HG02981 (cell line): ENCODE data around the gene GCNT2.
"Not testable (repeated sequence)": the region's sequence is repeated elsewhere in the genome, so short reads cannot be mapped to it uniquely, and the experiment has no call there.

Experiments
- ATAC-seq: cut with Tn5 transposase; IDR thresholded peaks from one replicate; pipeline ENCODE4 v1.9.1; 2021; ENCODE audit warnings: mild to moderate bottlenecking, moderate library complexity; ENCODE audit not compliant: unreplicated experiment

GCNT2 gene

DNA sequence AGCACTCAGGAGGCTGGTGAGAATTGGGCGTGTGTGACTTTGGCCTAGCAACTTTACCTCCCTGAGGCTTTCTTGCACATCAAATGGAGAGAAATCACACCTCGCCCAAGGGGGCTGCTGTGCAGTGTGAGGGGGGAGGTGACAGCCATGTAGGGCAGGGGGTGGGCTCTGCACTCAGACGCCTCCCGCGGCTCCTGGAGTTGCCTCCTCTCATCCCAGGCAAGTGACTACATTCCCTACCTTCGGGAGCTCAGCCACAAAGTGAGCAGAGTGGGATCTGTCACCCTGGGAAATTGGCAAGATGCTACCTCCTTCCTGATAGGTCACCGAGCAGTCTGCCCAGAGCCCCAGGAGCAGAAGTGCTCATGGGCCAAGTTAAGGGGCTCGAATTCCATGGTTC lies 56.0 kb downstream of the GCNT2 start:
- no peak for ATAC-seq

GRCh38 chr6:10578723-10579122 lies 57.6 kb downstream of the GCNT2 start:
- ATAC-seq = no peak

DNA sequence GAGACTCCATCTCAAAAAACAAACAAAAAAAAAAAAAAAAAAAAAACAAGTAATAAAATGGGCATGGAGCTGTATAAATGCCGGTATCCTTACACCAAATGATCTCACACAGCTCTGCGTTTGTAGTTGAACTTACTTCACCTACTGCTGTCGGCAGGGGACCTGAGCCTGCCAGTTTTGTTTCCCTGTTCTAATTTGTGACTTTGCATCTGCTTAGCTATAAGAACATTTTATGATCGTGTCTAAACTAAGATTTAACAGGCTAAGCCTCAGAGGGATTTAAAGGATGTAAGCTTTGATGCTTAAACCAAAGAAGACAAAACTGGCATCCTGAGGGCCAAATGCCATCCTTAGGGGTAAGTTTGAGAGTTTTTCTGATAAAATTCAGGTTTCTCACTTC lies 58.7 kb downstream of the GCNT2 start:
- ATAC-seq = no peak

- no peak for ATAC-seq
Measured at GRCh38 chr6:10580570-10580969, 59.4 kb downstream of the GCNT2 start.

GRCh38 chr6:10581402-10581801 lies 60.3 kb downstream of the GCNT2 start:
- ATAC-seq = not testable (repeated sequence)

- no peak for ATAC-seq
Measured at GRCh38 chr6:10582774-10583508, 61.8 kb downstream of the GCNT2 start.

GRCh38 chr6:10583509-10583901 lies 62.4 kb downstream of the GCNT2 start:
- ATAC-seq = no peak

GRCh38 chr6:10584607-10585006 lies 63.5 kb downstream of the GCNT2 start:
- no peak for ATAC-seq

DNA sequence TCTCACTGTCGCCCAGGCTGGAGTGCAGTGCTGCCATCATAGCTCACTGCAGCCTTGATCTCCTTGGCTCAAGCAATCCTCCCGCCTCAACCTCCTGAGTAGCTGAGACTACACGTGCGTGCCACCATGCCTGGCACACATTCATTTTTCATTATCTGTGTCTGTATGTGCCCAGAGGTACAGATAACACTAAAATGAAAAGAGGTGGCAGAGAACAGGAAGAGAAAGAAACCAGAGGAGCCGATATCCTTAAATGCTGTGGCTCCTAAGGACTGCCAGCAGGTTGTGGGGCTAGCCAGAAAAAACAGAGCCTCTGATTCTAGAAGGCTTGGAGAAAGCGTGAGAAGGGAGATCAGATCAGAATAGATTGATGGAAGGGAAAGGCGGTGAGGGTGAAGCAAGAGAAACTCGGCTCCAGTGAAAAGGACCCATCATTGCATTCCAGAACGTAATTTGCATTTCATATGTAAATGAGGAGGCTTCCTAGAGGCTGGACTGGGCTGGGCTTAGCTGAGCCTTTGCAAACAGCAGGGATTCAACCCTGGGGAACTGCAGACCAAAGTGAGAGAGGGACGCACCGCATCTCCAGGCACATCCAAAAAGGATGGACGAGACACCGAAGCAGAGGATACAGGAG lies 64.2 kb downstream of the GCNT2 start:
- ATAC-seq = no peak

DNA sequence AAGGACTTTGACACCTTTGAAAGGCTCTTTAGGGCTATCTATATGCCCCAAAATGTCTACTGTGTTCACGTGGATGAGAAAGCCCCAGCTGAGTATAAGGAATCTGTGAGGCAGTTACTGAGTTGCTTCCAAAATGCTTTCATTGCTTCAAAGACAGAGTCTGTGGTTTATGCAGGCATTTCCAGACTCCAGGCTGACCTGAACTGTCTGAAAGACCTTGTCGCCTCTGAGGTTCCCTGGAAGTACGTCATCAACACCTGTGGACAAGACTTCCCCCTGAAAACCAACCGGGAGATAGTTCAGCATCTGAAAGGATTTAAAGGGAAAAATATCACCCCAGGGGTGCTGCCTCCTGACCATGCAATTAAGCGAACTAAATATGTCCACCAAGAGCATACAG lies 65.2 kb downstream of the GCNT2 start:
- ATAC-seq = no peak

DNA sequence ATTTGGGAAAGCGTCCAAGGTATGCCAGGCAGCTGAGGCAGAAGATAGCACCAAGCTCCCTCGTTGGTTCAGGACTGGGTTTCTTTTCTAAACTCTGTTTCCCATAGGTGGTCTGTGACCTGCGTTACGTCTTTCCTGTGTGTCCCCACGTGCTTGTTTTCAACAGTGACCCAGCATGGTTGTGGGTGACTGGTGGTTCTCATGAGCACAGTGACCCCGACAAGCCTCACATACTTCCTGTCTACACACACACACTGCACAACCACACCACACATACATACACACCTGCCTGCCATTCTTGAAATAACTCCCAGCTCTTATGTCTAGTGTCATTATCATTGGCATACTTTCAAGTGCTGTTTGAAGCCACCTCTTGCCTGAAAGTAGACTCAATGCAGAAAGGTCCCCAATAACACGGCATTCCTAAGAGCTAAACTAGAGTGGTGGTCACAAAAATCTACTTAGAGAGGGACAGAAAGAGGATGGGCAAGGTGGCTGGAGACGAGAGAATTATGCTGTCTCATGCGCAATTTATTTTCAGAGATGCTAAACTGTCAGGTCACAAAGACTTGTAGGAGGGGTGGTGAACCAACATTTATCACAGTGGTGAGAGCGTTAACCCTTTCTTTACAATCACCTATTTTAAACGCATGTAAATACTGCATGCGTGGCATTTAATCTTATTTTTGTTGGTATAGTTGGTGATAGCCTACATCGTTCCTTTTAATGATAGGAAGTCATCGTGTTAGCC lies 66.7 kb downstream of the GCNT2 start:
- ATAC-seq = peak; percentile 44

DNA sequence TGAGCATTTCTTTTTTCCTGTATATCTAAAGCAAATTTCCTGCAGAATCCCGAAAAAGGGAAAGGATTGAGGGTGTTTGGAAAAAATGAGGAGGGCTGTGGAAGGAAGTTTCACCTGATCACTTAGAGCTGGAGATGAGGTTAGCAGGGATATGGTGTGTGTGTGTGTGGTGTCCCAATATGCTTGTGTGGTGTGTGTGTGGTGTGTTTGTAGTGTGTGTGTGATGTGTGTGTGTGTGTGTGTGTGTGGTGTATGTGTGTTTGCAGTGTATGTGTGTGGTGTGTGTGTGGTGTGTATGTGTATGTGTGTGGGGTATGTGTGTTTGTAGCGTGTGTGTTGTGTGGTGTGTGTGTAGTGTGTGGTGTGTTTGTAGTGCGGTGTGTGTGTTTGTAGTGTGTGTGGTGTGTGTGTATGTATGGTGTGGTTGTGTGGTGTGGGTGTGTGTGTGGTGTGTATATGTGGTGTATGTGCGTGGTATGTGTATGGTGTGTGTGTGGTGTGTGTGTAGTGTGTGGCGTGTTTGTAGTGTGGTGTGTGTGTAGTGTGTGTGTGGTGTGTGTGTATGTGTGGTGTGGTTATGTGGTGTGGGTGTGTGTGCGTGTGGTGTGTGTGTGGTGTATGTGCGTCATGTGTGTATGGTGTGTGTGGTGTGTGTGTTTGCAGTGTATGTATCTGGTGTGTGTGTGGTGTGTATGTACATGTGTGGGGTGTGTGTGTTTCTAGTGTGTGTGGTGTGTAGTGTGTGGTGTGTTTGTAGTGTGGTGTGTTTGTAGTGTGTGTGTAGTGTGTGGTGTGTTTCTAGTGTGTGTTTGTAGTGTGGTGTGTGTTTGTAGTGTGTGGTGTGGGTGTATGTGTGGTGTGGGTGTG lies 67.6 kb downstream of the GCNT2 start:
- ATAC-seq = no peak

DNA sequence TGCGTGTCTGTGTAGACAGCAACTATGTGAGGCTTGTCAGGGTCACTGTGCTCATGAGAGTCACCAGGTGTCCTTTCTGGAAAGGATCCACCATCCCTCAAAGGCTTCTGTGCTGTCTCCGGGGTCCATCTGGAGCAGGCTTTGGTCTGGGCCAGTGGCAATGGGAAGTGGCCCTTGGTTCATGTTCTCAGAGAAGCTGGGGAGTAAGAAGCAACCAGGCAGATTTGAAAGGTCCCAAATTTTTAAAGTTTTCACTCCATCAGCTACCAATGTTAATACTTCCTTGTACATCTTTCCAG lies 68.2 kb downstream of the GCNT2 start:
- ATAC-seq = no peak

DNA sequence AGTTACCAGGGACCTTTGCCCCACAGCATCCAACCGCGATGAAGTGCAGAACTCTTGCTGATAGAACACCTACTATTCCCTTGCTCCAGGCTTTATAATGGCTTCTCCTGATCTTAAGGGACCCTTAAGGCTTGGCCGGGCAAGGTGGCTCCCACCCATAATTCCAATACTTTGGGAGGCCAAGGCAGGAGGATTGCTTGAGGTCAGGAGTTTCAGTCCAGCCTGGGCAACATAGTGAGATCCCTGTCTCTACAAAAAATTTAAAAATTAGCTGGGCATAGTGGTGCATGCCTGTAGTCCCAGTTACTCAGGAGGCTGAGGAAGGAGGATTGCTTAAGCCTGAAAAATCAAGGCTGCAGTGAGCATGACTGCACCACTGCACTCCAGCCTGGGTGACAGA lies 68.8 kb downstream of the GCNT2 start:
- ATAC-seq = no peak

- ATAC-seq = no peak
Measured at GRCh38 chr6:10591422-10592160, 70.4 kb downstream of the GCNT2 start.

DNA sequence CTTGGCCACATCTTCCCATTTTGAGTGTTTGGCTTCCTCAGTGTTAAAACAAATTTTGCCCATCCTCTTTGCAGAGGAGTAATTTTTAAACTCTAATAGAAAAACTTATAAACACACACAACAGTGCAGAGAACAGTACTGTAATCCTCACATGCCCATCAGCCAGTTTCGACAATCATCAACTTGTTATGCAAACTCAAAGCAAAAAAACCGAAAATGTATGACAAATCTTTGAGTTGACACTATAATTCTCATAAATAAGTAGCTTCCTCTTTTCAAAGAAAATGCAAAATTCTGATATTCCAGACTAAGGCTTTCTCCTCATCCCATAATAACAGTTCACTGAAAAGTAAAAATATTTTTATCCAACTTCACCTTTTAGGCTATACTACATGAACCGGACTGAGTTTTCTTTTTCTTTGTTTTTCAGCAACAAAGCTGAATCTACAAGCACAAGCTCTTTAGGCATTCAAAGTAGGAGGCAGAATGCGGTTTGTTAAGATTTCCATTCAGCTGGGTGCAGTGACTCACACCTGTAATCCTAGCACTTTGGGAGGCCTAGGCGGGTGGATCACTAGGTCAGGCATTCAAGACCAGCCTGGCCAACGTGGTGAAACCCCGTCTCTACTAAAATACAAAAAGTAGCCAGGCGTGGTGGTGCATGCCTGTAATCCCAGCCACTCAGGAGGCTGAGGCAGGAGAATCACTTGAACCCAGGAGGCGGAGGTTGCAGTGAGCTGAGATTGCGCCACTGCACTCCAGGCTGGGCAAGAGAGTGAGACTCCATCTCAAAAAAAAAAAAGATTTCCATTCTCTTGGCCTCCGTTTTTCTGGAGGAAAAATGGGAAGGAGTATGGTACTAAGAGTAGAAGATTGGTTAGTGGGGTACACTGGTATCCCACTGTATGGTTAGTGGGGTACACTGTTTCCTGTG lies 74.8 kb downstream of the GCNT2 start:
- peak; percentile 52 for ATAC-seq

DNA sequence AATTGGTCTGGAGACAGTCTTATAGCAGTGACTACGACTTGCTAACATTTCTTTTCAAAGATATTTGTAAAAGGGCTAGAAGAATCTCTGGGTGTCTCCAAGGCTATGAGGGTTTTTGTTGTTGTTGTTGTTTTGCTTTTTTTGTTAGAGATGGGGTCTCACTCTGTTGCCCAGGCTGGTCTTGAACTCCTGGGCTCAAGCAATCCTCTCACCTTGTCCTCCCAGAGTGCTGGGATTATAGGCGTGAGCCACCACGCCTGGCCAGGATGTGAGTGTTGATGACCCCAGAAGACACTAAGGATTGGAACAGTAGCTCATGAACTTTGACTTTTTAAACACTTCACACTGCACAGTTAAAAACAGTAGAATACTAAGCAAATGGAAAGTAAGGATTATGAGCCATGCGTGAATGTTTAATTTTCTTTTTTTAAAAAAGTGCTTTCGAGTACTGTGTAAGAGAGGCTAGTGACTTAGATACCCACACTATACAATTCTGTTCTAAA lies 76.4 kb downstream of the GCNT2 start:
- no peak for ATAC-seq

GRCh38 chr6:10598084-10598960 lies 77.2 kb downstream of the GCNT2 start:
- no peak for ATAC-seq
